RWPE2 (cell line): ENCODE results near the gene PTPA.

Source experiments
- ATAC-seq: fragments of 200-7000 bp; cut with Tn5 transposase; 3 replicates; pipeline ENCODE4 v1.9.1; 2021; ENCODE audit warnings: low read depth
- DNase-seq: peaks from one replicate; pipeline ENCODE4 v3.0.0-alpha.2; 2020; ENCODE audit warnings: low spot score
- H3K27ac ChIP-seq: fragments of 450-650 bp; 2 replicates; pipeline ENCODE4 v1.5.1; 2017; ENCODE audit warnings: mild to moderate bottlenecking; ENCODE audit not compliant: poor library complexity, severe bottlenecking
- H3K27me3 ChIP-seq: fragments of 250-450 bp; sonication (Bioruptor Pico); 2 replicates; pipeline ENCODE4 v1.5.1; 2021; ENCODE audit warnings: mild to moderate bottlenecking, moderate library complexity; ENCODE audit not compliant: insufficient read depth, poor library complexity, severe bottlenecking
- H3K36me3 ChIP-seq: fragments of 250-450 bp; sonication (Bioruptor Pico); 2 replicates; pipeline ENCODE4 v1.5.1; 2020; ENCODE audit warnings: low read depth, mild to moderate bottlenecking, moderate library complexity
- H3K4me1 ChIP-seq: fragments of 250-450 bp; sonication (Bioruptor Pico); 2 replicates; pipeline ENCODE4 v1.5.1; 2021; ENCODE audit warnings: mild to moderate bottlenecking, moderate library complexity; ENCODE audit not compliant: insufficient read depth, poor library complexity, severe bottlenecking
- H3K4me3 ChIP-seq: fragments of 250-450 bp; sonication (Bioruptor Pico); 2 replicates; pipeline ENCODE4 v1.5.1; 2021; ENCODE audit warnings: mild to moderate bottlenecking, moderate library complexity; ENCODE audit not compliant: severe bottlenecking
- H3K9me3 ChIP-seq: fragments of 250-450 bp; sonication (Bioruptor Pico); 2 replicates; pipeline ENCODE4 v1.5.1; 2021; ENCODE audit warnings: mild to moderate bottlenecking, moderate library complexity; ENCODE audit not compliant: severe bottlenecking
- TF ChIP-seq, protein P1 (sequence below): fragments of 450-650 bp; IDR thresholded peaks from one replicate; pipeline ENCODE4 v1.5.1; 2017; ENCODE audit warnings: mild to moderate bottlenecking, moderate library complexity; ENCODE audit not compliant: poor library complexity, severe bottlenecking

The PTPA gene

DNA sequence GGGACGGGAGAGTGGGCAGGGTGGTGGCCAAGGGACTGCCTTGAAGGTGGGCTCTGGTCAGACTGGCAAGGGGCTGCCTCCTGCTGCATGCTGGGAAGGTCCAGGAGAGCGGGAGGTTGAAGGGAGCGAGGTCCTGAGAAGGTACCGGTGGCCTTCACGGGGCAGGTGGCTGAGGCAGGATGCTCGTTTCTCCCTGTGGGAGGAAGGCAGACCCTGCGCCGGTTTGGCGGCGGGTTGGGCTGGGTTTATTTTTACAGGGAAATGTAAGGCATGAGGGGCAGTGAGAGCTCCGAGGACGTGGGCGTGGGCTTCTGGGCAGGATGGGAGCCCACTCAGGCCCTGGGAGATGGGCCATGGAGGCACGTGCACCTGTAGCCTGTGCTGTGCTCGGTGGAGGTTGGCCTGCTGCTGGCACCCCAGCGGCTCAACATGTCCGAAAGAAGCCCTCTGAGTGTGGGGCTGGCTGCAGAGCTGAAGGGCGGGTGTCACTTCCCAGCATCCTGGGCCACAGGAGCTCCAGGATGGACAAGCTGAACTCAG lies 39.5 kb downstream of the PTPA start:
- no peaks in the 10 kb centered on the region for H3K9me3 ChIP-seq
- DNase-seq (no peak), ATAC-seq (no peak)
- H3K4me3 ChIP-seq = no peak overlapping the region
- no peaks in the 10 kb centered on the region for H3K27me3 ChIP-seq
- no peaks in the 10 kb centered on the region for H3K4me1 ChIP-seq
- no peak overlapping the region for H3K27ac ChIP-seq
- TF ChIP-seq, protein P1, sequence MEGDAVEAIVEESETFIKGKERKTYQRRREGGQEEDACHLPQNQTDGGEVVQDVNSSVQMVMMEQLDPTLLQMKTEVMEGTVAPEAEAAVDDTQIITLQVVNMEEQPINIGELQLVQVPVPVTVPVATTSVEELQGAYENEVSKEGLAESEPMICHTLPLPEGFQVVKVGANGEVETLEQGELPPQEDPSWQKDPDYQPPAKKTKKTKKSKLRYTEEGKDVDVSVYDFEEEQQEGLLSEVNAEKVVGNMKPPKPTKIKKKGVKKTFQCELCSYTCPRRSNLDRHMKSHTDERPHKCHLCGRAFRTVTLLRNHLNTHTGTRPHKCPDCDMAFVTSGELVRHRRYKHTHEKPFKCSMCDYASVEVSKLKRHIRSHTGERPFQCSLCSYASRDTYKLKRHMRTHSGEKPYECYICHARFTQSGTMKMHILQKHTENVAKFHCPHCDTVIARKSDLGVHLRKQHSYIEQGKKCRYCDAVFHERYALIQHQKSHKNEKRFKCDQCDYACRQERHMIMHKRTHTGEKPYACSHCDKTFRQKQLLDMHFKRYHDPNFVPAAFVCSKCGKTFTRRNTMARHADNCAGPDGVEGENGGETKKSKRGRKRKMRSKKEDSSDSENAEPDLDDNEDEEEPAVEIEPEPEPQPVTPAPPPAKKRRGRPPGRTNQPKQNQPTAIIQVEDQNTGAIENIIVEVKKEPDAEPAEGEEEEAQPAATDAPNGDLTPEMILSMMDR = no peak
- H3K36me3 ChIP-seq = peaks cover 12% of the 10 kb centered on the region; the same call in 1 of the 2 replicates

DNA sequence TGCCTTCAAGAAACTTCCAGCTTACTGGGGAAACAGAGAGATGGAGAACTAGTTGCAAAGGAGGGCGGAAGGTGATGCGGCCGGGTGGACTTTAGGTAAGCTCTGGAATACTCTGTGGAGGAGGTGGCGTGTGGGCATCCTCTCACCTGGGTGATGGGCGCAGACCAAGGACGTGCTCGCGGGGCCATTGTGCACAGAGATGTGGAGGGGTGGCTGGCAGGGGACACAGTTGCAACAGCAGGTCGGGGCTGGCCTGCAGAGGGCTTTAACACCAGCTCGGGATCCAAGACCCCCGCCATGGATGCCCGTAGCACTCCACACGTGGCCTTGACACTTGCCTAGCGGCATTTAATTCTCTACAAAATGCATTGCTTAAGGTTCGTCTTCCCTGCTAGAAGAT lies 40.3 kb downstream of the PTPA start:
- DNase-seq = no peak
- Histone ChIP-seq H3K27ac (no peak overlapping the region), H3K4me3 (no peak overlapping the region), H3K27me3 (no peaks in the 10 kb centered on the region), H3K9me3 (no peaks in the 10 kb centered on the region), H3K4me1 (no peaks in the 10 kb centered on the region), H3K36me3 (peaks cover 12% of the 10 kb centered on the region; the same call in 1 of the 2 replicates)
- TF ChIP-seq, protein P1 = no peak
- no peak for ATAC-seq

DNA sequence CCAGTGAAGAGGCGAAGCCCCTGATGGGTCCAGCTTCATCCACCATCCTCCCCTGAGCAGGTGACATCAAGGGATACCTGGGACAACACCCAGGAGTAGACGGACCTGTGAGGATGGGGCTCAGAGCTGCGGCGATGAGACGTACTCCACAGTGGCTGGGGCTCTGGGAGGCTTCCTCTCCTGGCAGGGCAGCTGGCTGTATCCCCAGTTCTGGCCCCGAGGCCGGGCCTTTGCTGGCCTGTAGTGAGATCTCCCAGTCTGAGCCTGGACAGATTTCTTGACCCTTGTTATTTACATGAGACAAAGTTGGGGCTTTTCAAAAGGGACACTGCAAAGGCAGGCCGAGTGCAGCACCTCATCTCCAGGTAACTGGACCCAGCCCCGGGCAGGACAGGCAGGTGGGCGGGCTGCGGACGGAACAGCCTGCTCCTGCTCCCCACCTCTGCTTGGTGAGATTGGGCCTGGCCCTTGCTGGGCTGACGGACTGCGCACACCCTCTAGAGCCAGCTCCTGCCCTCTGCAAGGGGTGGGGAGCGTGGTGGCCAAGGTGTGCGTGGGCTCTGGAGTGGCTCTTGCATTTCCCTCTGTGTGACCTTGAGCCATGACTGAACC lies 43.8 kb downstream of the PTPA start:
- H3K4me3 ChIP-seq = no peak overlapping the region
- ATAC-seq = no peak
- H3K27me3 ChIP-seq = no peaks in the 10 kb centered on the region
- no peaks in the 10 kb centered on the region; the same call in 1 of the 2 replicates for H3K36me3 ChIP-seq
- H3K27ac ChIP-seq = no peak overlapping the region
- no peak for DNase-seq
- no peaks in the 10 kb centered on the region for H3K4me1 ChIP-seq
- TF ChIP-seq, protein P1 = no peak
- H3K9me3 ChIP-seq = no peaks in the 10 kb centered on the region

DNA sequence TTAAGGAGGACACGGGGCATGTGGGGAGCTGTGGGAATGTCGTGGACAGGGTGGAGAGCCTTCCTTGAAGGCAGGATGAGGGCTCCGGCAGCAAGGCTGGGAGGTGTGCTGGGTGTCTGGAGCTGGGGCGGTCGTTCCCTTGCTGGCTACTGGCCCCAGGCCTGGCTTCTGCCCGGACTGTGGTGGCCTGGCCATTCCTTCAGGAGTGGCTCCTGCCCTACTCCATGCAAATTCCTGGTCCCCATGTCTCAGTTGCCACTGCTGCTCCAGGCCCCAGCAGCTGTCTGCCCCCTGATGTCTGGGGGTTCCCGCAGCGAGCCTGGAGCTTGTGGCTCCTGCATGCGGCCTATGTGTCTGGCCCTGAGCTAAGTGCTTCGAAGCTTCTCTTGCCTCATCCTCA lies 44.9 kb downstream of the PTPA start:
- Histone ChIP-seq H3K9me3 (no peaks in the 10 kb centered on the region), H3K27ac (no peak overlapping the region), H3K4me3 (no peak overlapping the region), H3K36me3 (no peaks in the 10 kb centered on the region; the same call in 1 of the 2 replicates), H3K4me1 (no peaks in the 10 kb centered on the region), H3K27me3 (no peaks in the 10 kb centered on the region)
- TF ChIP-seq, protein P1 = no peak
- ATAC-seq (no peak), DNase-seq (no peak)

DNA sequence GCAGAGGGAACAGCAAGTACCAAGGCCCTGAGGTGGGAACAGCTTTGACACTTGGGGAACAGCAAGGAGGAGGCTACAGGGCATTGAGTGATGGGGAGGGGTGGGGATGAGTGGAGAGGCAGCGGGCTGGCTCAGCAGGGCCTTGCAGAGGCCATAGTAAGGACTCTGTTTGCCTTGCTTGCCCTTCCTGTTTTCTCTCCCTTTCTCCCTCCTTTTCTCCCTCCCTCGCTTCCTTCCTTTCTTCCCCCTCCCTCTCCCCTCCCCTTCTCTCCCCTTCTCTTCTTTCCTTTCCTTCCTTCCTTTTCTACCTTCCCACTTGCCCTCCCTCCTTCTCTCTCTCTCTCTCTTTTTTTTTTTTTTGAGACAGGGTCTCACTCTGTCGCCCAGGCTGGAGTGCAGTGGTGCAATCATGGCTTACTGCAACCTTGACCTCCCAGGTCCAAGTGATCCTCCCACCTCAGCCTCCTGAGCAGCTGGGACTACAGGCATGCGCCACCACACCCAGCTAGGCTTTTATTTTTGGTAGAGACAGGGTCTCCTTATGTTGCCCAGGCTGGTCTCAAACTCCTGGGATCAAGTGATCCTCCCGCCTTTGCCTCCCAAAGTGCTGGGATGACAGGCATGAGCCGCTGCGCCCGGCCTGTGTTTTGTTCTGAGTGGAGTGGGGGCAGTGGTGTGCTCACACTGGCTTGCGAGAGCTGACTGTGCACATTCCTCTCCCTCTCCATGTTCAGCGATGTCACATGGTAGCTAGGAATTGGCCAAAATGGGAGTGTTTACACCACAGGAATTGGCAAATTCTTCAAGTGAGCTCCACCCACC lies 49.7 kb downstream of the PTPA start:
- no peak for ATAC-seq
- no peaks in the 10 kb centered on the region for H3K9me3 ChIP-seq
- H3K4me1 ChIP-seq = no peaks in the 10 kb centered on the region
- H3K36me3 ChIP-seq = no peaks in the 10 kb centered on the region
- TF ChIP-seq, protein P1 = no peak
- H3K27ac ChIP-seq = no peak overlapping the region
- DNase-seq = no peak
- H3K27me3 ChIP-seq = no peaks in the 10 kb centered on the region
- H3K4me3 ChIP-seq = no peak overlapping the region
